Measurements from ENCODE around the gene KRT10.

The KRT10 gene

GRCh38 chr17:40803617-40804082 is 18.8 kb downstream of the KRT10 start:
- H3K4me1 ChIP-seq (ENCODE audit: insufficient read depth, poor library complexity, severe bottlenecking) = peaks cover 5% of the 10 kb centered on the region
- peak; percentile 96 for TF ChIP-seq CTCF (IDR thresholded peaks at IDR 0.05; ENCODE audit: poor library complexity, severe bottlenecking)
- ATAC-seq (ENCODE audit: low read depth) (peak; percentile 98), DNase-seq (ENCODE audit: low spot score) (no peak)
- no peaks in the 10 kb centered on the region for H3K36me3 ChIP-seq (ENCODE audit: low read depth)
- H3K9me3 ChIP-seq (ENCODE audit: severe bottlenecking) = no peaks in the 10 kb centered on the region
- no peaks in the 10 kb centered on the region for H3K27me3 ChIP-seq (ENCODE audit: insufficient read depth, poor library complexity, severe bottlenecking)
- no peak overlapping the region for H3K4me3 ChIP-seq (ENCODE audit: severe bottlenecking)
- H3K27ac ChIP-seq (ENCODE audit: poor library complexity, severe bottlenecking) = no peak overlapping the region

DNA sequence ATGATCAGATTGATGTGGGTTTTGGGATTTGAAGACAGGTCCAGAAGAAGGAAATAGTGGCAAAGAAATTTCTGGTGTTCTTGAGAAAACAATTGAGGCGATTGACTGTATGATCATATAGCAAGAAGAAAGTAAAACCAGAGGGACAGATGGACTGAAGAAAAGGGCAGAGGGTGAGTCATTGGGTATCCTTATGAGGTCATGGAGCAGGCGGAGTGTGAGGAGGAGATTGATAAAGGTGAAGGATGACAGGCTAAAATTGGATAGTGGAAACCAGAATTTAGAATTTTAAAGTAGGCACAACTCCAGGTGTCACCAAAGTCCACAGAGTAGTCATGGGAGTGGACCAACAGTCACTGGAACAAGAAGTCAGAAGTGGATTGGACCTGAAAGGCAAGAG is 21.3 kb downstream of the KRT10 start:
- Histone ChIP-seq H3K27me3 (ENCODE audit: insufficient read depth, poor library complexity, severe bottlenecking) (no peaks in the 10 kb centered on the region), H3K4me3 (ENCODE audit: severe bottlenecking) (no peak overlapping the region), H3K4me1 (ENCODE audit: insufficient read depth, poor library complexity, severe bottlenecking) (peaks cover 5% of the 10 kb centered on the region), H3K27ac (ENCODE audit: poor library complexity, severe bottlenecking) (no peak overlapping the region), H3K36me3 (ENCODE audit: low read depth) (no peaks in the 10 kb centered on the region), H3K9me3 (ENCODE audit: severe bottlenecking) (no peaks in the 10 kb centered on the region)
- ATAC-seq (ENCODE audit: low read depth) (no peak), DNase-seq (ENCODE audit: low spot score) (no peak)
- no peak for TF ChIP-seq CTCF (IDR thresholded peaks at IDR 0.05; ENCODE audit: poor library complexity, severe bottlenecking)

GRCh38 chr17:40800381-40800780 is 22.0 kb downstream of the KRT10 start:
- Histone ChIP-seq H3K4me1 (ENCODE audit: insufficient read depth, poor library complexity, severe bottlenecking) (peaks cover 5% of the 10 kb centered on the region), H3K27me3 (ENCODE audit: insufficient read depth, poor library complexity, severe bottlenecking) (no peaks in the 10 kb centered on the region), H3K27ac (ENCODE audit: poor library complexity, severe bottlenecking) (no peak overlapping the region), H3K36me3 (ENCODE audit: low read depth) (no peaks in the 10 kb centered on the region), H3K9me3 (ENCODE audit: severe bottlenecking) (no peaks in the 10 kb centered on the region), H3K4me3 (ENCODE audit: severe bottlenecking) (no peak overlapping the region)
- DNase-seq (ENCODE audit: low spot score) (no peak), ATAC-seq (ENCODE audit: low read depth) (no peak)
- TF ChIP-seq CTCF (IDR thresholded peaks at IDR 0.05; ENCODE audit: poor library complexity, severe bottlenecking) = no peak

DNA sequence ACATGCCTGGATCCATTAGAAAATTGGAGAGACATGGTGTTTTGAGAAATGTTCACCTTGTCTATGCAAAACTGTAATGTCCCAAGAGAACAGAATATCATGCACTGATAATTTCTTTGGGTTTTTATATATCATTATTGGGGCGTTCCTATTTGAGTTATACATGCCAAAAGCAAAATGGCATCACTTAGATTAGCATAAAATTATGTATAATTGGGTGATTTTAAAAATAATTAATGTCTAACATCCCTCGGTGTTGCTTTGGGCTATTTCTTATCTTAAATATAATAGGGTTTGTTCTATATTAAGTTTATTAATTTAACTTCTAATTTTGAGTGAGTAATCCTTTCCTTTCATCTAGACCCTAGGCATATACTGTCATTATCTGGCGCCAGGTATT is 22.6 kb downstream of the KRT10 start, which contains the start of gene KRT28:
TSS of gene KRT28 (minus strand) at position 101 of the 400 bp plus-strand sequence. CDS start at position 35, 66 bp downstream.
- no peak for ATAC-seq (ENCODE audit: low read depth)

More for the DNA sequence above, 22.6 kb downstream of the KRT10 start, which contains the start of gene KRT28:
- no peaks in the 10 kb centered on the region for H3K36me3 ChIP-seq (ENCODE audit: low read depth)
- H3K4me1 ChIP-seq (ENCODE audit: insufficient read depth, poor library complexity, severe bottlenecking) = peaks cover 5% of the 10 kb centered on the region
- H3K9me3 ChIP-seq (ENCODE audit: severe bottlenecking) = no peaks in the 10 kb centered on the region
- H3K27me3 ChIP-seq (ENCODE audit: insufficient read depth, poor library complexity, severe bottlenecking) = no peaks in the 10 kb centered on the region
- H3K27ac ChIP-seq (ENCODE audit: poor library complexity, severe bottlenecking) = no peak within 1 kb of the TSS
- DNase-seq (ENCODE audit: low spot score) = no peak
- TF ChIP-seq CTCF (IDR thresholded peaks at IDR 0.05; ENCODE audit: poor library complexity, severe bottlenecking) = no peak
- H3K4me3 ChIP-seq (ENCODE audit: severe bottlenecking) = no peak within 1 kb of the TSS

Data from RWPE2 (cell line).